T-helper 1 cell treated with Interleukin-12 subunit alpha and Interleukin-12 subunit beta and Interleukin-4 antibody, amounts not matched to agents 30 ng/mL and 1 ng/mL, for 36 hours (primary cell): ENCODE results near the gene SLC51B. TPM values are rescaled to one million over a fixed set of nuclear protein-coding genes. Genes with fewer than 3 reads are reported as not detected.
"Not testable (repeated sequence)": the region's sequence is repeated elsewhere in the genome, so short reads cannot be mapped to it uniquely, and the experiment has no call there.

Experiments used
- intact Hi-C: fragments of 100-400 bp; cut with micrococcal nuclease; formaldehyde crosslinking; loops from one replicate; pipeline ENCODE4 v1.15.1; 2024
- total RNA-seq: library from RNA; stranded (reverse); gene quantifications from 2 replicates; pipeline ENCODE4 v1.2.3, GENCODE V29; 2022

The SLC51B gene
- total RNA-seq, 1 donor from 2014 or later, result not detected

- intact Hi-C loops, result no loop called here
Observed at GRCh38 chr15:65062726-65063125, 17.5 kb downstream of the SLC51B start.

GRCh38 chr15:65066001-65066634 lies 20.9 kb downstream of the SLC51B start:
- intact Hi-C loops, result no loop called here

- intact Hi-C loops, result no loop called here
Observed at GRCh38 chr15:65066635-65067316, 21.6 kb downstream of the SLC51B start.

GRCh38 chr15:65067317-65067644 lies 22.1 kb downstream of the SLC51B start:
- intact Hi-C loops, result no loop called here

GRCh38 chr15:65067645-65068402 lies 22.6 kb downstream of the SLC51B start, which contains the start of gene RASL12:
RASL12 (minus strand) TSS chr15:65067991; CDS start chr15:65067835, 156 bp downstream.
- intact Hi-C loops, result no loop called here

- intact Hi-C loops, result no loop called here
Observed at GRCh38 chr15:65068403-65068788, 23.2 kb downstream of the SLC51B start.

DNA sequence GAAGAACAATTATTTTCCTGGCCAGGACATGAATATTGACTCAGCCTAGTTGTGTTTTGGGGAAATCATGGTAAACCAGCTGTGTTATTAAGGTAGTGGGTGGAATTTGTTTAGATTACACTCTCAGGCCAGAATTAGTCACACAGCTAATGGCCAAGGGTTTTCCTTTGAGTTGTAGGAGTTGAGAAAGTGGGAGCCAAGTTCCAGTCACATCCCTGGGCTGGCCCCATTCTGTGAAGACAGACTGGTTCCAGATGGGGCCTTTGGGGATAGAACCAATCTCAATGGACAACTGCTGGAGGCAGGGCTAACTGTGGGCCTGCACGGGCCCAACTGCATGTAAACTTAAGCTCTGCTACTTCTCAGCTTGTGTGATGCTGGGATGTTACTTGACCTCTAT lies 24.0 kb downstream of the SLC51B start:
- intact Hi-C loops, result no loop called here

DNA sequence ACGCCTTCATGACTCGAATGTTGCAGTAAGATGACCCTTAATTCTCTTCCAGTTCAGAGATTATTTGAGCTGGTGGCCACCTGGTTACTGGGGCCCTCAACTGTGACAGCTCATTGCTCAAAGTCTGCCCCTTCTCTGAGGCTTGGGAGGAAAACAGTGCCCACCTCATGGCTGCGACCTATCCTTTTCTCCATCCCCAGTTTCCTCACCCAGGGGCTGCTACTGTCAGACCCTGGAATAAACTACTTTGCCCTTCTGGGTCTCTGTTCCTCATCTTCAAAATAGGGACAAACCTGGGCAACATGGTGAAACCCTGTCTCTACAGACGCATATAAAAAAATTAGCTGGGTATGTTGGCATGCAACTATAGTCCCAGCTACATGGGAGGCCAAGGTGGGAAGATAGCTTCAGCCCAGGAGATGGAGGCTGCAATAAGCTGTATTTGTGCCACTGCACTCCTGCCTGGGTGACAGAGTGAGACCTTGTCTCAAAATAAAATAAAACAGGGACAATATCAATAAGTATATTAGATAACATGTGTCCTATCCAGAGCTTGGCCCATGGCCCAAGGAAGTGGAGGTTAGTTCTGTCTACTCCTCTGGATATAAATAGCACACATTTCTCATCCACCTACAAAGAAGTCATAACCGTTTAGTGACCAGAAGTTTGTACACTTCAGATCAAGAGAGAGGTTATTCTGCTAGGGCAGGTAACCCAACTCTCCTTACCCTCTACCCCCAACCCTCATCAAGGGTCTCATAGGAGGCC lies 24.8 kb downstream of the SLC51B start:
- intact Hi-C loops, result no loop called here

- intact Hi-C loops, result no loop called here
Observed at GRCh38 chr15:65071381-65071811, 26.2 kb downstream of the SLC51B start.

DNA sequence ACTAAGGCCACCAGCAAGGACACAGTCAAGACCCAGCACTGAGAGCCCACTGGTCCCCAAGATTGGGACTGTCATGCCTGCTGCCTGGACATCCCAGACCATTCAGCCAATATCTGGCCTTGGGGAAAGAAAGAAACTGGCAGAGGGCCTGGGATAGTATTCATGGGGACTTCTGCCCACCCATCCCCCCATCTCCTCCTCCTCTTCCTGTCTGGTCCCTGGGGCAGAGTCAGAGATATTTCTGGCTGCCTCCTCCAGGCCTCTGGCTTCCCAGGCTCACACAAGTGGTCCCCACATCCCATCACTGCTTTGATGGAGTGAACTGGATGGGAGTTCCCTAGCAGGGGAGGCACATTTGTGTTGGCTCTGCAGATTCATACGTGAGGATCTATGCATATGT lies 26.8 kb downstream of the SLC51B start:
- intact Hi-C loops, result no loop called here

DNA sequence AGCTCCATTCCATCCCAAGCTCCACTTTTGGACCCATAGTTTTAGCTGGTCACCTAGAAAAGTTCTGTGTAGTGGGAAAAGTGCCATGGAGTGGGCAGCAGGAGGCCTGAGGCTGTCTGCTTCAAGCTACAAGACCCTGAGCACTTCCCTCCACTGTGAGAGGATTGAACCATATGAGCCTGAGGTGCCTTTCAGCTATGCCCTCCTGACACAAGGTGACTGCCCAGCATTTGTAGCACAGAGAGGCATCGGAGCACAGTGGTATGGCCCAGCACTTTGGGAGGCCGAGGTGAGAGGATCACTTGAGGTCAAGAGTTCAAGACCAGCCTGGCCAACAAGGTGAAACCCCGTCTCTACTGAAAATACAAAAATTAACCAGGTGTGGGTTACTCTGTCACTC lies 27.4 kb downstream of the SLC51B start:
- intact Hi-C loops, result no loop called here

GRCh38 chr15:65074946-65075345 lies 29.8 kb downstream of the SLC51B start:
- intact Hi-C loops, result not testable (repeated sequence)

DNA sequence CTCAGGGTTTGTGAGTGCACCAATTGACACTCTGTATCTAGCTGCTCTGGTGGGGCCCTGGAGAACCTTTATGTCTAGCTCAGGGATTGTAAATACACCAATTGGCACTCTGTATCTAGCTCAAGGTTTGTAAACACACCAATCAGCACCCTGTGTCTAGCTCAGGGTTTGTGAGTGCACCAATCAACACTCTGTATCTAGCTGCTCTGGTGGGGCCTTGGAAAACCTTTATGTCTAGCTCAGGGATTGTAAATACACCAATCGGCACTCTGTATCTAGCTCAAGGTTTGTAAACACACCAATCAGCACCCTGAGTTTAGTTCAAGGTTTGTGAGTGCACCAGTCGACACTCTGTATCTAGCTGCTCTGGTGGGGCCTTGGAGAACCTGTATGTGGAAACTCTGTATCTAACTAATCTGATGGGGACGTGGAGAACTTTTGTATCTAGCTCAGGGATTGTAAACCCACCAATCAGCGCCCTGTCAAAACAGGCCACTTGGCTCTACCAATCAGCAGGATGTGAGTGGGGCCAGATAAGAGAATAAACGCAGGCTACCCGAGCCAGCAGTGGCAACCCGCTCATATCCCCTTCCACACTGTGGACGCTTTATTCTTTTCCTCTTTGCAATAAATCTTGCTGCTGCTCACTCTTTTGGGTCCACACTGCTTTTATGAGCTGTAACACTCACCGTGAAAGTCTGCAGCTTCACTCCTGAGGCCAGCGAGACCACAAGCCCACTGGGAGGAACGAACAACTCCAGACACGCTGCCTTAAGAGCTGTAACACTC lies 30.6 kb downstream of the SLC51B start:
- intact Hi-C loops, result not testable (repeated sequence)

DNA sequence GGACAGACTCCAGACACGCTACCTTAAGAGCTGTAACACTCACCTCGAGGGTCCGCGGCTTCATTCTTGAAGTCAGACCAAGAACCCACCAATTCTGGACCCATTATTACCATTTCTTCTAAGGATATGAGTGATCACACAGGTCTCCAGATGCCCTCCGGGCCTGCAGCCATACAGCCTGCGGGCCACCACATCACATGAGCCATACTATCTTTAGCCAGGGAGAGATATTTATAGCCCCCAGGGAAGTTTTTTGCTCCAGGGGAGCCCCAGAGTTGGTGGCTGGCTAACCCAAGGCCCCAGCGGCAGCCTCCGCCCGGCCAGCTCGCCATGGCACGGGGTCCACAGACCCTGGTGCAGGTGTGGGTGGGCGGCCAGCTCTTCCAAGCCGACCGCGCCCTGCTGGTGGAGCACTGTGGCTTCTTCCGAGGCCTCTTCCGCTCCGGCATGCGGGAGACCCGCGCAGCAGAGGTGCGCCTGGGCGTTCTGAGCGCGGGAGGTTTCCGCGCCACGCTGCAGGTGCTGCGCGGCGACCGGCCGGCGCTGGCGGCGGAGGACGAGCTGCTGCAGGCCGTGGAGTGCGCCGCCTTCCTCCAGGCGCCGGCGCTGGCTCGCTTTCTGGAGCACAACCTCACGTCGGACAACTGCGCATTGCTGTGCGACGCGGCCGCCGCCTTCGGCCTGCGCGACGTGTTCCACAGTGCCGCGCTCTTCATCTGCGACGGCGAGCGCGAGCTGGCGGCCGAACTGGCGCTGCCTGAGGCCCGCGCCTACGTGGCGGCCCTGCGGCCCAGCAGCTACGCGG lies 31.5 kb downstream of the SLC51B start, which contains the start of gene KBTBD13:
Gene KBTBD13 (plus strand): TSS at position 261 of the 805 bp plus-strand sequence. CDS start 70 bp downstream, at position 331.
- intact Hi-C loops, result no loop called here

- intact Hi-C loops, result no loop called here
Observed at GRCh38 chr15:65077291-65077980, 32.2 kb downstream of the SLC51B start.

- intact Hi-C loops, result loop anchor here (1.0 kb wide), 3 partner anchors 45 to 347 kb away; partner anchors contain the start of gene MTFMT
Observed at GRCh38 chr15:65077981-65078352, 32.8 kb downstream of the SLC51B start.

GRCh38 chr15:65079580-65079979 lies 34.4 kb downstream of the SLC51B start:
- intact Hi-C loops, result no loop called here

GRCh38 chr15:65081270-65081669 lies 36.1 kb downstream of the SLC51B start:
- intact Hi-C loops, result no loop called here

GRCh38 chr15:65081758-65082157 lies 36.6 kb downstream of the SLC51B start:
- intact Hi-C loops, result no loop called here
